HepG2 (cell line): ENCODE data around the gene SLC22A23. TPM values are rescaled to one million over a fixed set of nuclear protein-coding genes. Genes with fewer than 3 reads are reported as not detected.

ENCODE experiments used
- DNMT3B ChIP-seq: conservative IDR thresholded peaks from 2 replicates; pipeline ENCODE4 v1.6.1; 2016; ENCODE audit warnings: missing biosample characterization, control low read depth
- FOSL1 ChIP-seq: sonication (generic); formaldehyde crosslinking; IDR thresholded peaks from 2 replicates; pipeline ENCODE4 v1.9.0; 2021; ENCODE audit warnings: missing genetic modification reagents, borderline replicate concordance
- MED13 ChIP-seq: sonication (generic); formaldehyde crosslinking; IDR thresholded peaks from 2 replicates; pipeline ENCODE4 v1.5.0; 2020; ENCODE audit warnings: missing genetic modification reagents
- MEF2D ChIP-seq: sonication (generic); formaldehyde crosslinking; IDR thresholded peaks from 2 replicates; pipeline ENCODE4 v1.5.1; 2020; ENCODE audit warnings: mild to moderate bottlenecking, missing genetic modification reagents
- MXD3 ChIP-seq: IDR thresholded peaks from 2 replicates; pipeline ENCODE4 v1.6.1; 2016; ENCODE audit warnings: mild to moderate bottlenecking, missing biosample characterization, missing genetic modification reagents
- SALL1 ChIP-seq: sonication (generic); formaldehyde crosslinking; IDR thresholded peaks from 2 replicates; pipeline ENCODE4 v1.8.0; 2022; ENCODE audit warnings: mild to moderate bottlenecking, missing genetic modification reagents
- TCF12 ChIP-seq, 2 experiments: fragments of 450-650 bp in 1 of 2; sonication (generic) in 1 of 2; formaldehyde crosslinking in 1 of 2; IDR thresholded peaks; 2 replicates each; pipeline versions ENCODE4 v1.6.1 to v1.8.0; 2017 to 2022; ENCODE audit warnings: antibody characterized with exemption in 1 of 2, mild to moderate bottlenecking in 1 of 2, missing genetic modification reagents in 1 of 2, moderate library complexity in 1 of 2
- ZBTB26 ChIP-seq: IDR thresholded peaks from 2 replicates; pipeline ENCODE4 v1.6.1; 2016; ENCODE audit warnings: missing compliant biosample characterization, missing genetic modification reagents, borderline replicate concordance
- ZBTB43 ChIP-seq: sonication (generic); formaldehyde crosslinking; conservative IDR thresholded peaks from 2 replicates; pipeline ENCODE4 v1.4.0; 2020; ENCODE audit warnings: missing genetic modification reagents
- ZKSCAN5 ChIP-seq: sonication (generic); formaldehyde crosslinking; IDR thresholded peaks from 2 replicates; pipeline ENCODE4 v1.5.1; 2020; ENCODE audit warnings: mild to moderate bottlenecking, missing genetic modification reagents
- ZNF101 ChIP-seq: sonication (generic); formaldehyde crosslinking; IDR thresholded peaks from 2 replicates; pipeline ENCODE4 v1.4.0; 2020; ENCODE audit warnings: mild to moderate bottlenecking, low read depth, missing genetic modification reagents, borderline replicate concordance
- ZNF687 ChIP-seq: sonication (generic); formaldehyde crosslinking; IDR thresholded peaks from 2 replicates; pipeline ENCODE4 v1.5.1; 2020; ENCODE audit warnings: mild to moderate bottlenecking, missing genetic modification reagents, moderate library complexity
- ZNF772 ChIP-seq: sonication (generic); formaldehyde crosslinking; IDR thresholded peaks from 2 replicates; pipeline ENCODE4 v1.5.0; 2020; ENCODE audit warnings: mild to moderate bottlenecking, missing genetic modification reagents
- ZSCAN25 ChIP-seq: sonication (generic); formaldehyde crosslinking; IDR thresholded peaks from 2 replicates; pipeline ENCODE4 v1.8.0; 2022; ENCODE audit warnings: mild to moderate bottlenecking, missing genetic modification reagents
- polyA plus RNA-seq, 8 experiments: library from polyadenylated mRNA; depleted of rRNA in 3 of 8; stranded (reverse) in 7 of 8; unstranded in 1 of 8; fragments of >200 nt; fragmentation: Illumina TruSeq in 4 of 8; extraction: Trizol in 4 of 8; gene quantifications; 2 replicates each; pipeline versions ENCODE4 v1.2.1 to v1.2.3, GENCODE V29; 2011 to 2016; ENCODE audit warnings: low read depth in 4 of 8, missing spikeins in 1 of 8, mixed read lengths in 1 of 8; ENCODE audit not compliant: insufficient read depth in 1 of 8
- total RNA-seq, 5 experiments: library from RNA; depleted of rRNA; stranded (reverse); fragments of >200 nt; fragmentation: Illumina TruSeq; extraction: Trizol; gene quantifications; 2 replicates each; pipeline ENCODE4 v1.2.3, GENCODE V29; 2016; ENCODE audit warnings: low read depth in 1 of 5

Gene SLC22A23
- total and polyA plus RNA-seq, 2 of the 13 experiments (the other 11 are each of a cell fraction or from before 2014, with no cell fraction given), result 11.8 to 17.5 TPM

GRCh38 chr6:3337521-3338350 lies 119.1 kb downstream of the SLC22A23 start (continued):
- TF ChIP-seq ZSCAN25 (CRISPR knock-in tag) (peak; percentile 5; the same call in 1 of the 2 replicates), ZBTB26 (0 out of 2 replicates have a peak, but pooled peaks have one; percentile 15), MED13 (CRISPR knock-in tag) (no peak), MXD3 (0 out of 2 replicates have a peak, but pooled peaks have one; percentile 53), ZKSCAN5 (CRISPR knock-in tag) (no peak), TCF12 (IDR thresholded peaks at IDR 0.05) (no peak), TCF12 (CRISPR knock-in tag; IDR thresholded peaks at IDR 0.05) (no peak), MEF2D (CRISPR knock-in tag) (0 out of 2 replicates have a peak, but pooled peaks have one; percentile 34), ZNF101 (CRISPR knock-in tag) (no peak), ZNF772 (no peak), ZBTB43 (CRISPR knock-in tag) (0 out of 2 replicates have a peak, but pooled peaks have one; percentile 26), ZNF687 (CRISPR knock-in tag) (peak; percentile 96), FOSL1 (CRISPR knock-in tag) (0 out of 2 replicates have a peak, but pooled peaks have one; percentile 12), DNMT3B (CRISPR knock-in tag) (no peak), SALL1 (peak; percentile 10; the same call in 1 of the 2 replicates)
